ENCODE data around the gene MACROD2.

MACROD2 gene

GRCh38 chr20:14688005-14688404 lies 692.7 kb downstream of the MACROD2 start:
- H3K4me3 ChIP-seq (replicated peaks; ENCODE audit: low read depth, low read length) = no peak overlapping the region
- no peak for DNase-seq (ENCODE audit: extremely low read depth, low read depth)
- no peak for TF ChIP-seq CTCF (IDR thresholded peaks at IDR 0.05; ENCODE audit: low read depth, low read length, missing control alignments)

GRCh38 chr20:14691994-14692393 lies 696.7 kb downstream of the MACROD2 start:
- TF ChIP-seq CTCF (IDR thresholded peaks at IDR 0.05; ENCODE audit: low read depth, low read length, missing control alignments) = no peak
- no peak overlapping the region for H3K4me3 ChIP-seq (replicated peaks; ENCODE audit: low read depth, low read length)
- DNase-seq (ENCODE audit: extremely low read depth, low read depth) = no peak

DNA sequence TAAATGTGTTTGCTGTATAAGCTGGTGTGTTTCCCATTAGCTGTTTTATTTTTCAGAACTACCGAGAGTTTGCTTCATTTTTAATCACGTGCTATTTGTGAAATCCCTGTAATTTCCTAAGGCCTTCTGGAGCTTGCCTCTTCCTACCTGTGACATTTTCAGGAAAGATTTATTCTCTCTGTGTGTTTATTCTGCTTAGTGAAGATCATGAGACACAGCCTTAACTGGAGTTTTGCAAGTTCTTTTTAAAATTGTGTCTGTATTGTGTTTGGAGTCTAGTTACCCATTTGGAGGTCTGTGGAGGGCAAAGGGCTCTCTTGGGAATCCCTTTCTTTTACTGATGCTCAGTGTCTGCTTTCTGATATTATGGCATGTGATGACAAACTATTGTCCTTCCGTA lies 701.2 kb downstream of the MACROD2 start:
- DNase-seq (ENCODE audit: extremely low read depth, low read depth) = no peak
- H3K4me3 ChIP-seq (replicated peaks; ENCODE audit: low read depth, low read length) = no peak overlapping the region
- no peak for TF ChIP-seq CTCF (IDR thresholded peaks at IDR 0.05; ENCODE audit: low read depth, low read length, missing control alignments)

DNA sequence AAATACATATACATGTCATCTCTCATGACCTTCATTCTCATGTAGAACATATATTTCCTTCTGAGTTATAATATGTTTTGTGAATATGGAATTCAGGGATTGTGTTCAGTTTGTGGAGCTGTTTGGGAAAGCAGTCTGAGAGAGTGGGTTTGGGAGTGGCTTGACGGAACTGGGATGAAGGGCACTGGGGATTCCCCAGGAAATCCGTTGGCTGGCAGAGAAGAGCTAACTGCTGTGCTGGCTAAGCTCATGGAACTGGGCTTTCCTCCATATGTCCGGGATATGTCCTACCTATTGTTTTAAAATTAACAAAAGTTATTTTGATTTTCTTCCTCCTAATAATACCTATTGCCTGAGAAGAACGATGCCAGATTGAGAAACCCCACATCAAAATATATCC lies 701.6 kb downstream of the MACROD2 start:
- no peak overlapping the region for H3K4me3 ChIP-seq (replicated peaks; ENCODE audit: low read depth, low read length)
- no peak for TF ChIP-seq CTCF (IDR thresholded peaks at IDR 0.05; ENCODE audit: low read depth, low read length, missing control alignments)
- no peak for DNase-seq (ENCODE audit: extremely low read depth, low read depth)

GRCh38 chr20:14698125-14698524 lies 702.8 kb downstream of the MACROD2 start:
- DNase-seq (ENCODE audit: extremely low read depth, low read depth) = no peak
- H3K4me3 ChIP-seq (replicated peaks; ENCODE audit: low read depth, low read length) = no peak overlapping the region

DNA sequence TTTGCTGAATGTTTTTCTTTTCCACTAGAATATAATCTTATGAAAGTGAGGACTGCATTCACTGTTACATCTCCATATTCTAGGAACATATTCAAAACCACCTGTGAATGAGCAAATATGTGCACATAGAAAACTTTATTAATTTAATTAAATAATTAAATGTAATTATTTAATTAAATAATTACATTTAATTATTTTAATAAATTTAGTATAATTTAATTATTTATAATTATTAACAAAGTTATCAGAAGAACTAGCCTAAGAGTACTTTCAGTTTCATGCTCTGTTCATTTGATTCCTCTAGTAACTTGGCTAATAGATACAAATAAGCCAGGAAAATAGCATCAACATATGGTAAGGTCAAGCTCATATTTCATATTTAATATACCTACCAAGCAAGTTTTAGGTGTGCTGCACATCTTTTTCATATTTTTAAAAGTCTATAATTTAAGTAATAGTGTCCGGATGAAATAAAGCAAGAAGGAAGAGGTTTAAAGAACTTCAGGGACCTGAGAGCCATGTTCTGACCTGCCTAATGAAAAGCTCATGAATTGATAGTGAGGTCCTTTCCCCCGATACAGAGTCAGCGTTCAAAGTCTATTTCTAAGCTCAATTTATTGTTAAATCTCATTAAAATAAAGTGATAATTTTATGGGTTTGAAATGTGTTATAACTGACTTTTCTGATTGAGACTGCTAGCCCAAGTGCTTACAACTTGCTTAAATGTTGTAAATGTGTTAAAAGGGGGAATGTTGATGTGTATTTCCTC lies 703.5 kb downstream of the MACROD2 start:
- no peak for TF ChIP-seq CTCF (IDR thresholded peaks at IDR 0.05; ENCODE audit: low read depth, low read length, missing control alignments)
- H3K4me3 ChIP-seq (replicated peaks; ENCODE audit: low read depth, low read length) = no peak overlapping the region
- DNase-seq (ENCODE audit: extremely low read depth, low read depth) = no peak

More at GRCh38 chr20:14698125-14698524, 702.8 kb downstream of the MACROD2 start:
- no peak for TF ChIP-seq CTCF (IDR thresholded peaks at IDR 0.05; ENCODE audit: low read depth, low read length, missing control alignments)

DNA sequence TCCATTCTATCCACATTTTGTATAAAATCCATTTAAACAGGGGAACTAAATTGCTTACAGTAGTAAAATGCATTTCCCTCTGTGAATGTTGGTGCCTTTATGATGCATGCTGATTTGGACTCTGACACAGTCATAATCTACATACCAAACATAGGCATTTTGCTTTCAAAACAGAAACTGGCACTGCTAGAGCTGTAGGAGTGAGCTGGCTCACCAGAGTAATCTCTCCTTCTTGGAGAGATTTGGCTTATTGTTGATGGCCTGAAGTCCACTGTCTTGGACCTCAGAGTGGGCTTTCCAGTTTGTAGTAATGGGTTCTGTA lies 705.3 kb downstream of the MACROD2 start:
- no peak for TF ChIP-seq CTCF (IDR thresholded peaks at IDR 0.05; ENCODE audit: low read depth, low read length, missing control alignments)
- DNase-seq (ENCODE audit: extremely low read depth, low read depth) = no peak
- no peak overlapping the region for H3K4me3 ChIP-seq (replicated peaks; ENCODE audit: low read depth, low read length)

Measured in HFF-Myc (cell line).